Measurements from ENCODE around the gene MRAS. TPM values are rescaled to one million over a fixed set of nuclear protein-coding genes. Genes with fewer than 3 reads are reported as not detected.

MRAS gene
- total and polyA plus RNA-seq, 2 of the 4 experiments (the other 2 are of a cell fraction), result 59.3 to 60.6 TPM

- Histone ChIP-seq H3K4me2 (ENCODE audit: low read depth, low read length) (peak within 1 kb of the TSS; percentile 78), H4K91ac (ENCODE audit: insufficient read depth, low read depth, low read length) (no peak within 1 kb of the TSS), H2AK5ac (ENCODE audit: low read depth, low read length) (no peak within 1 kb of the TSS), H3K36me3 (ENCODE audit: control insufficient read depth, insufficient read depth, low read length) (no peaks in the 10 kb centered on the region), H4K20me1 (ENCODE audit: insufficient read depth, low read length) (no peaks in the 10 kb centered on the region), H2BK20ac (ENCODE audit: low read depth, low read length) (no peak within 1 kb of the TSS), H2BK120ac (ENCODE audit: low read depth, low read length) (no peak within 1 kb of the TSS), H3K14ac (replicated peaks; ENCODE audit: low read depth, low read length) (no peak within 1 kb of the TSS), H3K9me1 (ENCODE audit: insufficient read depth, low read length) (peaks cover 2% of the 10 kb centered on the region; the same call in 1 of the 2 replicates), H2BK5ac (ENCODE audit: low read depth, low read length, poor library complexity, severe bottlenecking) (no peak within 1 kb of the TSS), H3K27ac (ENCODE audit: insufficient read depth, low read length) (no peak within 1 kb of the TSS), H3K56ac (ENCODE audit: extremely low read depth, insufficient read depth, low read length) (no peak within 1 kb of the TSS), H4K8ac (ENCODE audit: low read depth in 2 of 2, low read length in 2 of 2) (no peak within 1 kb of the TSS), H3K79me1 (ENCODE audit: low read depth in 1 of 2, low read length in 2 of 2) (no peaks in the 10 kb centered on the region), H3K4me3 (ENCODE audit: insufficient read depth, low read depth, low read length) (peak within 1 kb of the TSS; percentile 34), H3K23ac (ENCODE audit: low read depth, low read length) (no peak within 1 kb of the TSS; the same call in 1 of the 2 replicates), H3K9ac (ENCODE audit: low read depth, low read length) (no peak within 1 kb of the TSS), H2AK9ac (replicated peaks; ENCODE audit: low read depth, low read length, poor library complexity) (peak within 1 kb of the TSS; percentile 51), H3K27me3 (ENCODE audit: control insufficient read depth, insufficient read depth, low read length) (peaks cover 66% of the 10 kb centered on the region), H3K9me3 (ENCODE audit: control insufficient read depth, insufficient read depth, low read length) (no peaks in the 10 kb centered on the region), H3K4ac (ENCODE audit: low read depth, low read length) (no peak within 1 kb of the TSS), H2AFZ (replicated peaks; ENCODE audit: low read length, poor library complexity) (peak within 1 kb of the TSS; percentile 89), H3K18ac (ENCODE audit: low read depth, low read length) (no peak within 1 kb of the TSS), H3K4me1 (ENCODE audit: control insufficient read depth, insufficient read depth, low read length) (peaks cover 2% of the 10 kb centered on the region; the same call in 1 of the 2 replicates), H2BK15ac (ENCODE audit: low read depth, low read length) (no peak within 1 kb of the TSS), H4K5ac (ENCODE audit: low read depth, low read length) (no peak within 1 kb of the TSS)
- WGBS, 2 experiments (ENCODE audit: extremely low coverage in 2 of 2, insufficient read length in 1 of 2), result 2% methylated on average over 51 of the region's 54 CpGs; no CpG with 5 or more reads in 1 of the 2 experiments
- ChIA-PET CTCF (interaction anchor here (0.6 to 1.4 kb wide), 4 partner anchors 8 to 486 kb away, joined by 3 read pairs; no protein-coding TSS in a partner anchor), POLR2A (ENCODE audit: unreplicated experiment) (no interaction called here)
- dilution Hi-C loops (cut with HindIII; ENCODE audit: low sequenced_read_pairs, unreplicated experiment), result no loop called here
- in situ Hi-C loops (cut with MboI; ENCODE audit: low sequenced_read_pairs), result no loop called here
- TF ChIP-seq MAZ (IDR thresholded peaks at IDR 0.05; ENCODE audit: borderline replicate concordance, low read depth, low read length), result no peak
- TF ChIP-seq NFE2L2 (IDR thresholded peaks at IDR 0.05; ENCODE audit: low read depth, low read length), result no peak
- TF ChIP-seq ELK1 (IDR thresholded peaks at IDR 0.05; ENCODE audit: borderline replicate concordance, low read depth, low read length), result no peak
- TF ChIP-seq POLR2A (IDR thresholded peaks at IDR 0.05; ENCODE audit: low read depth, low read length), result no peak
- 0 out of 2 replicates have a peak, but pooled peaks have one; percentile 19 for TF ChIP-seq USF2 (IDR thresholded peaks at IDR 0.05; ENCODE audit: low read depth, low read length)
- no peak for TF ChIP-seq SMC3 (IDR thresholded peaks at IDR 0.05; ENCODE audit: low read depth, low read length)
- TF ChIP-seq MXI1 (IDR thresholded peaks at IDR 0.05; ENCODE audit: borderline replicate concordance, low read depth, low read length), result no peak
- no peak for TF ChIP-seq RCOR1 (IDR thresholded peaks at IDR 0.05; ENCODE audit: insufficient replicate concordance, low read length)
- TF ChIP-seq BHLHE40 (IDR thresholded peaks at IDR 0.05; ENCODE audit: low read depth, low read length), result peak; percentile 47; the same call in 1 of the 2 replicates
- peak; percentile 43 for DNase-seq
- intact Hi-C loops (cut with micrococcal nuclease), result no loop called here
- BruUV-seq (replicated peaks), result no TSS peak
- peak; percentile 96 for ATAC-seq (ENCODE audit: low read depth)
Observed at GRCh38 chr3:138434276-138434874, 86.0 kb downstream of the MRAS start, which contains the start of gene ESYT3. Gene ESYT3 (plus strand): TSS chr3:138434616. CDS start chr3:138434799, 183 bp downstream.
